GM19043 (cell line): ENCODE data around the gene DLG1.

Experiments
- ATAC-seq: cut with Tn5 transposase; IDR thresholded peaks from one replicate; pipeline ENCODE4 v1.9.1; 2021; ENCODE audit warnings: low read depth; ENCODE audit not compliant: unreplicated experiment

DLG1 gene

GRCh38 chr3:197298341-197298944 lies at the start of gene DLG1:
DLG1 (minus strand) TSS chr3:197298612; CDS start chr3:197297204, 1,408 bp downstream.
- ATAC-seq: peak; percentile 49

- no peak for ATAC-seq
Observed at GRCh38 chr3:197348014-197348413, 49.6 kb upstream of the DLG1 start.

GRCh38 chr3:197345390-197345789 lies 47.0 kb upstream of the DLG1 start:
- no peak for ATAC-seq

- ATAC-seq: no peak
Observed at GRCh38 chr3:197344582-197345318, 46.3 kb upstream of the DLG1 start.

- ATAC-seq: no peak
Observed at GRCh38 chr3:197343656-197344408, 45.4 kb upstream of the DLG1 start.

GRCh38 chr3:197343111-197343510 lies 44.7 kb upstream of the DLG1 start:
- no peak for ATAC-seq

GRCh38 chr3:197340521-197340871 lies 42.1 kb upstream of the DLG1 start:
- ATAC-seq: no peak

- no peak for ATAC-seq
Observed at GRCh38 chr3:197339841-197340520, 41.6 kb upstream of the DLG1 start.

- no peak for ATAC-seq
Observed at GRCh38 chr3:197338586-197338985, 40.2 kb upstream of the DLG1 start.

- ATAC-seq: no peak
Observed at GRCh38 chr3:197337656-197338055, 39.2 kb upstream of the DLG1 start.

GRCh38 chr3:197337214-197337613 lies 38.8 kb upstream of the DLG1 start:
- no peak for ATAC-seq

- no peak for ATAC-seq
Observed at GRCh38 chr3:197336348-197336747, 37.9 kb upstream of the DLG1 start.

GRCh38 chr3:197335428-197336132 lies 37.2 kb upstream of the DLG1 start:
- ATAC-seq: no peak

GRCh38 chr3:197333901-197334639 lies 35.7 kb upstream of the DLG1 start:
- no peak for ATAC-seq

GRCh38 chr3:197331131-197331530 lies 32.7 kb upstream of the DLG1 start:
- no peak for ATAC-seq

- no peak for ATAC-seq
Observed at GRCh38 chr3:197329382-197329781, 31.0 kb upstream of the DLG1 start.

- ATAC-seq: no peak
Observed at GRCh38 chr3:197328198-197328597, 29.8 kb upstream of the DLG1 start.

- no peak for ATAC-seq
Observed at GRCh38 chr3:197327701-197328100, 29.3 kb upstream of the DLG1 start.

- ATAC-seq: no peak
Observed at GRCh38 chr3:197325773-197326172, 27.4 kb upstream of the DLG1 start.

GRCh38 chr3:197322149-197322548 lies 23.7 kb upstream of the DLG1 start:
- no peak for ATAC-seq
